Epithelial cell of proximal tubule (primary cell): ENCODE data around the gene USP32. TPM values are rescaled to one million over a fixed set of nuclear protein-coding genes. Genes with fewer than 3 reads are reported as not detected.
A peak's percentile ranks its signal among the peaks of the same experiment; 100 is the strongest.

Source experiments
- DNase-seq: peaks from one replicate; pipeline ENCODE4 v3.0.0-alpha.2; 2011; ENCODE audit warnings: low read depth
- H3K4me3 ChIP-seq: 2 replicates; pipeline ENCODE4 v1.5.1; 2011; ENCODE audit warnings: low read depth, mild to moderate bottlenecking, low read length
- total RNA-seq: library from RNA; depleted of rRNA; stranded (reverse); fragments of >200 nt; gene quantifications from 2 replicates; pipeline ENCODE4 v1.2.3, GENCODE V29; 2015
- TF ChIP-seq, protein P1 (sequence below): conservative IDR thresholded peaks from 2 replicates; pipeline ENCODE4 v1.5.1; 2012; ENCODE audit warnings: low read depth, mild to moderate bottlenecking, low read length

USP32 gene
- total RNA-seq, 1 donor from 2014 or later = 18.7 TPM

DNA sequence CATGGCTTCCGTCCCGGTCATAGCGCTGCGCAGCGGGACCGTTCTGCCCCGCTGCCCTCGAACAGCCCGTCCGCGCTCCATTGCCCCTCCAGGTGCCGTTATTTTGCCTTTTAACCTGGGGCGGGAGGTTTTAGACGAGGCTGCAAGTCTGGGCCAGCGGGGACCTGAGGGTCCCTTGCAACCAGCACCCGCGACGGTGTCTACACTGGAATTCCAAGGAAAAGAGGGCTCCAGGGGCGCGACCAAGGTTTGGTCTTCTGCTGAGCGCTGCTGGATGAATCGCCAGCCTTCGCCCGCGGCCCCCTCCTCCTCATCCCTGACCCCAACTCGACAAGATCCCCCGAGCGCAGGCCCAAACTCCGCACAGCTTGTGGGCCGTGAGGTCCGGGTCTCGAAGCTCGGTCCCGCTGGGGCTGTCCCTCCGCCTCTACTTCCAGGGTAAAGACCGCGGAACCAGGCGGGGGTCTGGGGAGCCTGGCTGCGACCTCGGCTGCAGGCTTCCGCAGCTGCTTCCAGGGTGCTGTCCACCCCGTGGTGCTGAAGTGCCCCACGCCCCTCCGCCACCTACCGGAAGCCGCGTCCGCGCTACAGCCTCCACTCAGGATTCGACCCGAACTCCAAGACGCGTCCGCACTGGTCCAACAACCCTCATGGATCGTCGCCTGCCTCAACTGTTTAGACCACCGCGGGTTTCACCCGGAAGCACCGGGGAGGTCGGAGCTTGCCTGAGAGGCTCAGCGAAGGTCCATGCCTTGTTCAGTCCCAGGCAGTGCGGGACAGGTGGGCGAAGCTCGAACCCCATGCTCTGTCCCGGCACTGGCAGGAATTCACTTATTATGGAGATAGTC is 252.3 kb downstream of the USP32 start:
- TF ChIP-seq, protein P1, sequence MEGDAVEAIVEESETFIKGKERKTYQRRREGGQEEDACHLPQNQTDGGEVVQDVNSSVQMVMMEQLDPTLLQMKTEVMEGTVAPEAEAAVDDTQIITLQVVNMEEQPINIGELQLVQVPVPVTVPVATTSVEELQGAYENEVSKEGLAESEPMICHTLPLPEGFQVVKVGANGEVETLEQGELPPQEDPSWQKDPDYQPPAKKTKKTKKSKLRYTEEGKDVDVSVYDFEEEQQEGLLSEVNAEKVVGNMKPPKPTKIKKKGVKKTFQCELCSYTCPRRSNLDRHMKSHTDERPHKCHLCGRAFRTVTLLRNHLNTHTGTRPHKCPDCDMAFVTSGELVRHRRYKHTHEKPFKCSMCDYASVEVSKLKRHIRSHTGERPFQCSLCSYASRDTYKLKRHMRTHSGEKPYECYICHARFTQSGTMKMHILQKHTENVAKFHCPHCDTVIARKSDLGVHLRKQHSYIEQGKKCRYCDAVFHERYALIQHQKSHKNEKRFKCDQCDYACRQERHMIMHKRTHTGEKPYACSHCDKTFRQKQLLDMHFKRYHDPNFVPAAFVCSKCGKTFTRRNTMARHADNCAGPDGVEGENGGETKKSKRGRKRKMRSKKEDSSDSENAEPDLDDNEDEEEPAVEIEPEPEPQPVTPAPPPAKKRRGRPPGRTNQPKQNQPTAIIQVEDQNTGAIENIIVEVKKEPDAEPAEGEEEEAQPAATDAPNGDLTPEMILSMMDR = peak; percentile 70
- H3K4me3 ChIP-seq = peak overlapping the region; percentile 31
- DNase-seq = no peak

GRCh38 chr17:60138769-60139437 is 253.0 kb downstream of the USP32 start:
- TF ChIP-seq, protein P1 = no peak
- no peak for DNase-seq
- H3K4me3 ChIP-seq = peak overlapping the region; percentile 31

DNA sequence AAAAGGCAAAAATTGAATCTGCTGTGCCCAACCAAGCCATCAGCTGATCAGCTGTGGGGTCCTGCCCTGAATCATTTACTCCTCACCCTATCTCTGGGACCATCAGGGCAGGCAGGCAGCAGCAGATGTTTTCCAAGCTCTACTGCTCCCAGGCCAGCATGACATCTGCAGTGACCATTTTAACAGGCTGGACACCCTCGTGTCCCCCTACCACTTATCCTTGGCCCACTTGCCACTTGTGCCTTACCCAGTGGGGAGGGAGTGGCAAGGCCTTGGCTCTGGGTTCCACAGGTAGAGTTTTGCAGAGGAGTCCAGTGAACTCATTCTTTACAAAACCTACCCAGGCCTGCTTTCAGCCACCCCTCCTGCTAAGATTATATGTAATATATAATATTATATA is 254.2 kb downstream of the USP32 start:
- H3K4me3 ChIP-seq = no peak overlapping the region
- TF ChIP-seq, protein P1 = no peak
- no peak for DNase-seq

DNA sequence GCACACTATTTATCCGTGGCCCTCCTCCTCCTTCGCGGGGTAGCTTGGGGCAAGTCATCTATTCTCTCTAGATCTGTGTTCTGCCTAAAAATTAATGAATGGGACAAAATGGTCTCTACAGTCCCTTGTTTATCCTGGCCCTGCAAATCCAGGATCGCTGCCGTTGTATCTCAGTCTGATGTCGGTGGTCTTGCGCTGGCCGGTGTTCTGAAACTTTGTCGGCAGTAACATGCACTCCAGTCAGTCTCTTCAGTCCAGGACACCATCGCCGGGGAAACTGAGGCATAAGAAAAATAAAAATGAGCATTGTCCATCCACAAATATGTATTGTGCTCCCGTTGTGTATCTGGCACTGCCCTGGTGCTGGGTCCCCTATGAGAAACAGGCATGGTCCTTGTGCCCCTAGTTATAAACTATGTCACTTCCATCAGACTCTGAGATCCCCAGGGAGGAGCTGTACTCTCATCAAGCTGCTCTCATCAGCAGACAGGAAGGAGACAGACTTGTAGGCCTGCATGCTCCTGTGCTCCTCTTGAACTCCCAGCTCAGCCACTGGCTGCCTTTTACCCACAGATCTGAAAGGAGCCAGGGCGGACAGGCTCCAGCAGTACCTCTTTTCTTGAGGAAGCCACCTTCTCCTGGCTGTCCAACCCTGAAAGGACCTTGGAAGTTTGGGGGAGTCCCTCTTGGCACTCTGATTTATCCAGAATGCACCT is 255.8 kb downstream of the USP32 start:
- TF ChIP-seq, protein P1 = no peak
- DNase-seq = no peak
- peak overlapping the region; percentile 77 for H3K4me3 ChIP-seq

- no peak for DNase-seq
- TF ChIP-seq, protein P1 = no peak
- H3K4me3 ChIP-seq = peak overlapping the region; percentile 77
These were observed 256.6 kb downstream of the USP32 start for GRCh38 chr17:60135151-60135950.

DNA sequence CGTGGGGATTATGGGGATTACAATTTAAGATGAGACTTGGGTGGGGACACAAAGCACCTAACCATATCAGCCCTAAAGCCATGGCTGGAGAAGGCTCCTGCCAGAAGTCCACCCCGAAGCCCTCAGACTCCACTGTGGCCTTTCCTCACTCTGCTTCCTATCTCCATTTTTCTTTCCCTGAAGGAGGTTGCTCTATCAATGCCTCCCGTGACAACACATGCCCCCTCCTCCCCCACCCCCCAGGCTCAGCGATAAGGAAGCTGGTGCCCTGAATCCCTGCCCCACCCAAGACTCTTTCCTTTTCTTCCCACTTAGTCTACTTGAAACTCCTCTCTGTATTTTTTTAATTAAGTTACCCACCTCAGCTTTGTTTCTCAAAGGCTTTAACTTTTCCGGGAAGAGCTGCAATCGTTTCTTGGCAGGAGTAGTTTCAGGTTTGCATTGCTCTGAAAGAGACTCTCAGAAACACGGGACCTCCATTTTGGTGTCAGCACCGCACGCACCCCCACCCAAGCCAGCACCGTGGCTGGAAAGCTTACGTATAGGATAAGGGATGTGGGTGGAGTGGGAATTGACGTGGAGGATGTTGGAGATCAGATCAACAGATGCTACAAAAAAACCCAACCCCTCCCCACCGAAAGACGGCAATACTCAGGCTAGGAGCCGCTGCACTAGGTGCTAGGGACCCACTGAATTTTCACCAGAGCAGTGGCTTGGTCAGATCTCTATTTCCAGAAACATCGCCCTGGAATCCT is 257.4 kb downstream of the USP32 start:
- DNase-seq = no peak
- H3K4me3 ChIP-seq = peak overlapping the region; percentile 77

More for the DNA sequence above, 257.4 kb downstream of the USP32 start:
- TF ChIP-seq, protein P1 = no peak
